Endodermal cell (in vitro differentiated cells): ENCODE results near the gene TTC7B. TPM values are rescaled to one million over a fixed set of nuclear protein-coding genes. Genes with fewer than 3 reads are reported as not detected.

ENCODE experiments used
- DNase-seq: peaks from one replicate; pipeline ENCODE4 v3.0.0-alpha.2; 2017
- H3K27ac ChIP-seq: 2 replicates; pipeline ENCODE4 v1.5.1; 2013; ENCODE audit warnings: mild to moderate bottlenecking, low read depth, low read length, moderate library complexity
- H3K27me3 ChIP-seq: 2 replicates; pipeline ENCODE4 v1.6.1; 2013; ENCODE audit warnings: mild to moderate bottlenecking, low read length, moderate library complexity; ENCODE audit not compliant: insufficient read depth, control insufficient read depth, poor library complexity, severe bottlenecking
- H3K36me3 ChIP-seq: 2 replicates; pipeline ENCODE4 v1.7.0; 2013; ENCODE audit warnings: mild to moderate bottlenecking, low read length, moderate library complexity; ENCODE audit not compliant: control insufficient read depth, insufficient read depth
- H3K4me1 ChIP-seq: one replicate; pipeline ENCODE4 v1.7.0; 2013; ENCODE audit warnings: low read length; ENCODE audit not compliant: control insufficient read depth, insufficient read depth
- H3K4me3 ChIP-seq: 2 replicates; pipeline ENCODE4 v1.5.1; 2013; ENCODE audit warnings: mild to moderate bottlenecking, low read length, moderate library complexity
- H3K9ac ChIP-seq: 2 replicates; pipeline ENCODE4 v1.6.1; 2013; ENCODE audit warnings: mild to moderate bottlenecking, low read length, moderate library complexity; ENCODE audit not compliant: poor library complexity, severe bottlenecking; ENCODE audit errors: extremely low read depth
- H3K9me3 ChIP-seq: 2 replicates; pipeline ENCODE4 v1.6.1; 2013; ENCODE audit warnings: mild to moderate bottlenecking, low read length, moderate library complexity; ENCODE audit not compliant: control insufficient read depth
- H3K27ac Mint-ChIP-seq: 2 replicates; pipeline ENCODE4 v1.8.0; 2020; ENCODE audit warnings: mixed read lengths
- H3K27me3 Mint-ChIP-seq: 2 replicates; pipeline ENCODE4 v1.8.0; 2021; ENCODE audit warnings: mild to moderate bottlenecking, mixed read lengths; ENCODE audit not compliant: insufficient read depth
- H3K36me3 Mint-ChIP-seq: 2 replicates; pipeline ENCODE4 v1.8.0; 2020; ENCODE audit warnings: low read depth, mixed read lengths
- H3K4me1 Mint-ChIP-seq: 2 replicates; pipeline ENCODE4 v1.8.0; 2020; ENCODE audit warnings: mixed read lengths
- H3K4me3 Mint-ChIP-seq: 2 replicates; pipeline ENCODE4 v1.8.0; 2020; ENCODE audit warnings: mild to moderate bottlenecking, moderate library complexity, mixed read lengths
- H3K9me3 Mint-ChIP-seq: 2 replicates; pipeline ENCODE4 v1.8.0; 2020; ENCODE audit warnings: mild to moderate bottlenecking, mixed read lengths
- WGBS, 2 experiments: methylation state at CpG; one replicate each; pipeline versions ENCODE4 v1.1.5 to v1.1.7; 2013; ENCODE audit warnings: missing lambda C conversion rate in 2 of 2, mixed read lengths in 1 of 2; ENCODE audit not compliant: insufficient coverage in 1 of 2, insufficient read length in 1 of 2; 5-methylcytosine and 5-hydroxymethylcytosine counted together
- total RNA-seq, 2 donors: library from RNA; stranded (reverse); fragmentation: NEBNext Ultra II Directional in 1 of 2; extraction: Animal tissue kit (Norgen Biotek cat#: 25700) in 1 of 2; gene quantifications; 2 replicates in 1 of 2; 3 replicates in 1 of 2; pipeline ENCODE4 v1.2.1, GENCODE V29; 2021
- TF ChIP-seq, protein P1 (sequence below): fragments of 200-600 bp; sonication (generic); conservative IDR thresholded peaks from 2 replicates; pipeline ENCODE4 v1.5.0; 2021; ENCODE audit warnings: antibody characterized with exemption, mild to moderate bottlenecking

Gene TTC7B
- total RNA-seq, 2 donors from 2014 or later: 51.3 to 62.6 TPM

DNA sequence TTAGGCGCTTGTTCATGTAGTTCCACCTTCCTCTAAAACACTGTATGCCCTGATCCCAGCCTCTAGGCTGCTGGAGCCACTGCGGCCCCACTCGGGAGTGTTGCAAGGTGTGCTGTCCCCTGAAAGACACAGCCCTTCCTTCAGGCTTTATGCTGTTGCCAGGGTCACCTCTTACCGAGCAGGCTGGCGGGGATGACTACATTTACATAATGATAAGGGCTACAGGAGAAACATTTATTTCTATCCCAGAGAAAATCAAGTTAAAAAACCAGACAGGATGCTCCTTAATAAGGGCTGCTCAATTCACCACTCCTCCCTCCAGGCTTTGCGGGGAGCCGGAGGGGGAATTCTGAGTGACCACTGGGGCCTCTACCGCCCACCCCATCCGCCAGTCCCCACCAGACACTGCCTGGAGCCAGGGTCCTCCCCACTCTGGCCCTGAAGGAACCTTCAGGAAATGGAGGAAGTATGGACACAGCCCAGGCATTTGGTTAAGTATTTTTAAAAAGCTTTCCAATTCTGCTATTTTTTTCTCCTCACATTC, 200.6 kb downstream of the TTC7B start:
- Mint-ChIP-seq H3K4me1 (peaks cover 34% of the 10 kb centered on the region), H3K27me3 (no peaks in the 10 kb centered on the region), H3K36me3 (no peaks in the 10 kb centered on the region), H3K27ac (peak overlapping the region; percentile 78), H3K9me3 (no peaks in the 10 kb centered on the region), H3K4me3 (no peak overlapping the region)
- Histone ChIP-seq H3K9ac (no peak overlapping the region), H3K9me3 (no peaks in the 10 kb centered on the region), H3K4me1 (peaks cover 23% of the 10 kb centered on the region), H3K27me3 (no peaks in the 10 kb centered on the region), H3K4me3 (no peak overlapping the region), H3K27ac (peak overlapping the region; percentile 21), H3K36me3 (no peaks in the 10 kb centered on the region)
- no peak for DNase-seq
- WGBS, 2 experiments: 60 to 75% methylated on average over 1 to 9 of the region's 9 CpGs
- TF ChIP-seq, protein P1, sequence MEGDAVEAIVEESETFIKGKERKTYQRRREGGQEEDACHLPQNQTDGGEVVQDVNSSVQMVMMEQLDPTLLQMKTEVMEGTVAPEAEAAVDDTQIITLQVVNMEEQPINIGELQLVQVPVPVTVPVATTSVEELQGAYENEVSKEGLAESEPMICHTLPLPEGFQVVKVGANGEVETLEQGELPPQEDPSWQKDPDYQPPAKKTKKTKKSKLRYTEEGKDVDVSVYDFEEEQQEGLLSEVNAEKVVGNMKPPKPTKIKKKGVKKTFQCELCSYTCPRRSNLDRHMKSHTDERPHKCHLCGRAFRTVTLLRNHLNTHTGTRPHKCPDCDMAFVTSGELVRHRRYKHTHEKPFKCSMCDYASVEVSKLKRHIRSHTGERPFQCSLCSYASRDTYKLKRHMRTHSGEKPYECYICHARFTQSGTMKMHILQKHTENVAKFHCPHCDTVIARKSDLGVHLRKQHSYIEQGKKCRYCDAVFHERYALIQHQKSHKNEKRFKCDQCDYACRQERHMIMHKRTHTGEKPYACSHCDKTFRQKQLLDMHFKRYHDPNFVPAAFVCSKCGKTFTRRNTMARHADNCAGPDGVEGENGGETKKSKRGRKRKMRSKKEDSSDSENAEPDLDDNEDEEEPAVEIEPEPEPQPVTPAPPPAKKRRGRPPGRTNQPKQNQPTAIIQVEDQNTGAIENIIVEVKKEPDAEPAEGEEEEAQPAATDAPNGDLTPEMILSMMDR: no peak

DNA sequence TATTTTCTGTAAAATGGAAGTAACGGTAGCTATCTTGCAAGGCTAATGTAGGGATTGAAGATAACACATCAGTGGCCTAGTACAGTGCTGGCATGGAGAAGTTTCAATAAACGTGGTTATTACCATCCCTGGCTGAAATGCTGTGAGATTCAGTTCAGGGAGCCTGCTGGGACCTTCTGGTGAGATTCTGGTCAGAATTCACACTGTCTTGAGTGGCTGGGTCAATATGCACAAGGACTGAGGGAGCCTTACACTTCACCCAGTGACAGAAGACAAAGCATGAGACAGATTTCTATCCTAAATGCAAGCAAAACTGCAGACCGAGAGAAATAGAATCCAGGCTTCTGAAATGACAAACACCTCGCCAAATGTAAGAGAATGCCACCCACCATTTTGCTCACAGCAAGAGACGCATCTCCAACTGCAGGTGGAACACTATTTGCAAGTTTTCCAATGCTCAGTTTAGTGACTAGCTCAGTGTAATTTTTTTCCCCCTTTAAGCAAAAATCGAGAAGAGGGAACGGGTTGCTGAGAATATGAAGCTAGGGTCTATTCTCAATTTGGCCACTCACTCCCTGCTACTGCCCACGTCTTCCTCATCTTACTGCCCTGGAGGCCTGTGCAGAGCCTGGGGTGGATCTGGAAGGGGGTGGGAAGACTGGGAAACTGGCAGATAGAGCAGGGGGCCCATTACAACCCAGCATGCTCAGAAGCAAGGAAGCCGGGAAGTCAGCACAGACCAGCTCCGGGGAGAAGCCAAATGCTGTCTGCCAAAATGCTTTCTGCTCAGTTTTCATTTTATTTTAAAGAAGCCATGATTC, 201.3 kb downstream of the TTC7B start:
- H3K9ac ChIP-seq: no peak overlapping the region
- Mint-ChIP-seq H3K4me3 (no peak overlapping the region), H3K27ac (peak overlapping the region; percentile 11), H3K9me3 (no peaks in the 10 kb centered on the region), H3K27me3 (no peaks in the 10 kb centered on the region), H3K36me3 (no peaks in the 10 kb centered on the region), H3K4me1 (peaks cover 34% of the 10 kb centered on the region)
- no peak for DNase-seq
- peaks cover 23% of the 10 kb centered on the region for H3K4me1 ChIP-seq
- H3K4me3 ChIP-seq: no peak overlapping the region
- TF ChIP-seq, protein P1: no peak
- H3K36me3 ChIP-seq: no peaks in the 10 kb centered on the region
- peak overlapping the region; percentile 21 for H3K27ac ChIP-seq
- no peaks in the 10 kb centered on the region for H3K9me3 ChIP-seq
- 83 to 85% methylated on average over 8 to 10 of the region's 10 CpGs for WGBS, 2 experiments
- no peaks in the 10 kb centered on the region for H3K27me3 ChIP-seq

DNA sequence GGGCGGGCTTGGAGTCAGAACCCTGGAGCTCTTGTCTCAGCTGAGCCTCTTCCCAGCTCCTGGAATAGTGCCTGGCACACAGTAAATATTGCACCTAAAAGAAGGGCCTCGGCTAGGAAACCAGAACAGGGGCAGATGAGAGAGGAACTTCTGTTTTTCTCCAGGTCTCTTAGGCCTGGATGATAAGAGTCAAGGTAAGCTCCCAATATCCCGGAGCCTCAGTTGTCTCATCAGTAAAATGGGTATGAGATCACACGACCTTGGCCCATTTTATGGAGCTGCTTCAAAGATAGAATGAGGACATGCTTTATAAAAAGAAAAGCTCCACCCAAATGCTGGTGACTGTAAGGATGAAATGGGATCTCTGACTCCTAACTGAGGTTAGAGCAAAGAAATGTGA, 202.2 kb downstream of the TTC7B start:
- no peak overlapping the region for H3K27ac ChIP-seq
- Mint-ChIP-seq H3K4me3 (no peak overlapping the region), H3K27me3 (no peaks in the 10 kb centered on the region), H3K9me3 (no peaks in the 10 kb centered on the region), H3K36me3 (no peaks in the 10 kb centered on the region), H3K27ac (no peak overlapping the region), H3K4me1 (peaks cover 39% of the 10 kb centered on the region)
- peaks cover 28% of the 10 kb centered on the region for H3K4me1 ChIP-seq
- H3K36me3 ChIP-seq: no peaks in the 10 kb centered on the region
- H3K9ac ChIP-seq: no peak overlapping the region
- H3K9me3 ChIP-seq: no peaks in the 10 kb centered on the region
- no peak for DNase-seq
- TF ChIP-seq, protein P1: no peak
- 87 to 92% methylated on average over 2 to 4 of the region's 4 CpGs for WGBS, 2 experiments
- no peaks in the 10 kb centered on the region for H3K27me3 ChIP-seq
- H3K4me3 ChIP-seq: no peak overlapping the region
